Ishikawa (cell line): ENCODE results near the gene SLC24A3.

Experiments used
- CEBPB ChIP-seq: IDR thresholded peaks from 2 replicates; pipeline ENCODE4 v1.6.1; 2012
- CREB1 ChIP-seq: IDR thresholded peaks from 2 replicates; pipeline ENCODE4 v1.6.1; 2012; ENCODE audit warnings: low read depth
- EGR1 ChIP-seq: IDR thresholded peaks from 2 replicates; pipeline ENCODE4 v1.6.1; 2012
- EP300 ChIP-seq: IDR thresholded peaks from 2 replicates; pipeline ENCODE4 v1.6.1; 2012; ENCODE audit warnings: borderline replicate concordance
- FOXM1 ChIP-seq: IDR thresholded peaks from 2 replicates; pipeline ENCODE4 v1.6.1; 2012; ENCODE audit warnings: low read depth, borderline replicate concordance
- NFIC ChIP-seq: IDR thresholded peaks from 2 replicates; pipeline ENCODE4 v1.6.1; 2012
- RAD21 ChIP-seq: IDR thresholded peaks from 2 replicates; pipeline ENCODE4 v1.6.1; 2012; ENCODE audit warnings: low read depth
- REST ChIP-seq: IDR thresholded peaks from 2 replicates; pipeline ENCODE4 v1.6.1; 2012; ENCODE audit warnings: low read depth, mild to moderate bottlenecking
- TAF1 ChIP-seq: IDR thresholded peaks from 2 replicates; pipeline ENCODE4 v1.6.1; 2012; ENCODE audit warnings: low read depth, mild to moderate bottlenecking
- TCF12 ChIP-seq: IDR thresholded peaks from 2 replicates; pipeline ENCODE4 v1.6.1; 2012; ENCODE audit warnings: low read depth
- TEAD4 ChIP-seq: IDR thresholded peaks from 2 replicates; pipeline ENCODE4 v1.6.1; 2012
- YY1 ChIP-seq: IDR thresholded peaks from 2 replicates; pipeline ENCODE4 v1.6.1; 2012; ENCODE audit warnings: low read depth
- ZBTB7A ChIP-seq: IDR thresholded peaks from 2 replicates; pipeline ENCODE4 v1.6.1; 2012; ENCODE audit warnings: low read depth
- TF ChIP-seq, protein P1 (sequence below): IDR thresholded peaks from 2 replicates; pipeline ENCODE4 v1.6.1; 2012
- TF ChIP-seq, protein P2 (sequence below): IDR thresholded peaks from 2 replicates; pipeline ENCODE4 v1.6.1; 2012

The SLC24A3 gene

GRCh38 chr20:19384940-19385339 is 172.5 kb downstream of the SLC24A3 start:
- no peak for TF ChIP-seq EGR1
- no peak for TF ChIP-seq ZBTB7A
- TF ChIP-seq, protein P1, sequence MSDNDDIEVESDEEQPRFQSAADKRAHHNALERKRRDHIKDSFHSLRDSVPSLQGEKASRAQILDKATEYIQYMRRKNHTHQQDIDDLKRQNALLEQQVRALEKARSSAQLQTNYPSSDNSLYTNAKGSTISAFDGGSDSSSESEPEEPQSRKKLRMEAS, result no peak
- TF ChIP-seq TAF1, result no peak
- no peak for TF ChIP-seq TCF12
- TF ChIP-seq, protein P2, sequence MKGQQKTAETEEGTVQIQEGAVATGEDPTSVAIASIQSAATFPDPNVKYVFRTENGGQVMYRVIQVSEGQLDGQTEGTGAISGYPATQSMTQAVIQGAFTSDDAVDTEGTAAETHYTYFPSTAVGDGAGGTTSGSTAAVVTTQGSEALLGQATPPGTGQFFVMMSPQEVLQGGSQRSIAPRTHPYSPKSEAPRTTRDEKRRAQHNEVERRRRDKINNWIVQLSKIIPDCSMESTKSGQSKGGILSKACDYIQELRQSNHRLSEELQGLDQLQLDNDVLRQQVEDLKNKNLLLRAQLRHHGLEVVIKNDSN, result no peak
- TF ChIP-seq CREB1, result no peak
- no peak for TF ChIP-seq TEAD4
- no peak for TF ChIP-seq RAD21
- TF ChIP-seq CEBPB, result no peak
- no peak for TF ChIP-seq NFIC
- no peak for TF ChIP-seq YY1
- no peak for TF ChIP-seq EP300
- no peak for TF ChIP-seq FOXM1

GRCh38 chr20:19387251-19387650 is 174.8 kb downstream of the SLC24A3 start:
- no peak for TF ChIP-seq NFIC
- TF ChIP-seq, protein P2, result no peak
- no peak for TF ChIP-seq TEAD4
- TF ChIP-seq REST, result no peak
- no peak for TF ChIP-seq TCF12

- TF ChIP-seq CEBPB, result no peak
- TF ChIP-seq YY1, result no peak
- no peak for TF ChIP-seq ZBTB7A
- no peak for TF ChIP-seq EGR1
Observed at GRCh38 chr20:19392344-19393130, 180.1 kb downstream of the SLC24A3 start.

- TF ChIP-seq, protein P1, result no peak
- TF ChIP-seq TAF1, result no peak
- TF ChIP-seq YY1, result no peak
- TF ChIP-seq CREB1, result no peak
- TF ChIP-seq EP300, result no peak
- no peak for TF ChIP-seq FOXM1
- TF ChIP-seq NFIC, result no peak
Observed at GRCh38 chr20:19396460-19397081, 184.1 kb downstream of the SLC24A3 start.

DNA sequence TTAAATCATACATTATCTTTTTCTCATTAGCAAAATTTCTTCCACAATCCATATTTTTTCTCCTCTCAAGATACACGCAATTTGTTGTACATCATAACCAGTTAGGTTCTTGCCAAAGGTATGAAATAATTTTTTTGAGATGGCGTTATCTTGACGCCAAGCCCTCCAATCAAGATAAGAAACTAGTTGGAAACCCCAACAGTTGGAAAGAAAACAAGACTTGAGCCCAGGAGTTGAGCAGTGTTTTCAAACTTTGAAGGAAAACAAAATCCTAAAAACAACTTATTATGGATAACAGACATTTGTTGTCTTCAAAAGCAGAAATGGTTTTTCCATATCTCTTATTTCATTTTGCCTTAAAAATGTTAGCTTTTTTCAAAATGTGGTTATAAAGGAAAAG is 184.8 kb downstream of the SLC24A3 start:
- TF ChIP-seq EP300, result no peak
- no peak for TF ChIP-seq FOXM1
- TF ChIP-seq TCF12, result no peak
- no peak for TF ChIP-seq YY1

GRCh38 chr20:19397666-19398065 is 185.2 kb downstream of the SLC24A3 start:
- no peak for TF ChIP-seq YY1
- TF ChIP-seq TCF12, result no peak
- TF ChIP-seq TAF1, result no peak
- TF ChIP-seq CEBPB, result no peak
- no peak for TF ChIP-seq TEAD4

DNA sequence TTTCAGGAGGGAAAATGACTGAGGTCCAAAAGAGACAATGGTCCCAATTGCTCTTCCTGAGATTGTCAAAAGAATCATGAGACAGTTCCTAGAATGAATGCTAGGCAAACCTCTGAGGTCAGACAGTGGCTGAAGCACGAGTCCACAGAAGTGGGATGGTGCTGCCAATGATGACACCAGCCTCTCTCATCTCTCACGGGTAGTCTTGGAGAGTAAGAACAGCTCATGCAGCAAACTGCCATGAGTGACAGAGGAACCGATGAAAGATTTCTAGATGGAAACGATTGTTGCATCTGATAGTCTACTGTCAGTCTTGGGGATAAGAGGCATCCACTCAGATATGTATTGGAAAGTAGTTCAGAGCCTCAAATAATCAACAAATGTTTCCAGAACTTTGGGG is 188.7 kb downstream of the SLC24A3 start:
- TF ChIP-seq TCF12 (no peak), FOXM1 (no peak), EGR1 (no peak), RAD21 (no peak), TAF1 (no peak), REST (no peak), YY1 (no peak), CREB1 (no peak), CEBPB (no peak), TEAD4 (no peak), ZBTB7A (no peak), EP300 (no peak)
- TF ChIP-seq, protein P1, result no peak
- TF ChIP-seq, protein P2, result no peak
